Epithelial cell of prostate (primary cell): Measurements from ENCODE around the gene COL4A1.

Experiments
- DNase-seq: peaks from one replicate; pipeline ENCODE4 v3.0.0-alpha.2; 2011; ENCODE audit warnings: low read depth, low spot score
- H3K27ac ChIP-seq: fragments of 450-650 bp; 2 replicates; pipeline ENCODE4 v1.5.1; 2017; ENCODE audit warnings: mild to moderate bottlenecking

COL4A1 gene

DNA sequence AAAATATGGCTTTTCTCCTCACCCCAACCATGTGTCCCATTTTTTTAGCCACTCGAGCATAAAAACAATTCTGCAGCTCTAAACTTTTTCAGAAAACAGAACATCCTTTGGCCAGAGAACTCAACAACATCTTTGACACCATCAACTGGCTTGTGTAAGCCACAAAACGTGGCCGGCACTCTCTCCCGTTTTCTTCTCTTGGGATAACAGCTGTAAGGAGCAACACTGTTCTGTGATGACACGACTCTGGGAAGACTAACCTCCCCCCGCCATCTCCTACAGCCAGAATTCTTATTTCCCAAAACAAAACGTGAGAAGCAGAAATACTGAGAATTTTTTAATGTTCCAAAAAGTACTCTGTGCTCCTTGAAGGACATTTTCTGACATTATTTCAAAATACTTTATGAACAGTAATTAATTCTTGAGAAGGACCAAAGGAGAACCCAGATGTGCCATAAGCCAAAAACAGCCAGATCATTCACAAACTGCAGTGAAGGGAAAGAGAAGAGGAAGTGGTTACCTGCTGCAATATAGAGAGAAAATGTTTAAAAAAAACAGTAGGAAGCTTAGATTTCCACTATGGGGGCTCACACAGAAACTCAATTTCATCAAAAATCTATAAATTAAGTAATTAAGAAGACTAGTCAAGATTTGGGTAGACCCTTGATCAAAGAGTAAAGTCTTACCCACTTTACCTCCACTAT is 25.8 kb downstream of the COL4A1 start:
- no peak overlapping the region for H3K27ac ChIP-seq
- DNase-seq: no peak

- H3K27ac ChIP-seq: no peak overlapping the region
These were observed 26.6 kb downstream of the COL4A1 start for GRCh38 chr13:110280231-110280813.

GRCh38 chr13:110279684-110280083 is 27.3 kb downstream of the COL4A1 start:
- DNase-seq: no peak
- no peak overlapping the region for H3K27ac ChIP-seq

More at GRCh38 chr13:110280231-110280813, 26.6 kb downstream of the COL4A1 start:
- DNase-seq: no peak

DNA sequence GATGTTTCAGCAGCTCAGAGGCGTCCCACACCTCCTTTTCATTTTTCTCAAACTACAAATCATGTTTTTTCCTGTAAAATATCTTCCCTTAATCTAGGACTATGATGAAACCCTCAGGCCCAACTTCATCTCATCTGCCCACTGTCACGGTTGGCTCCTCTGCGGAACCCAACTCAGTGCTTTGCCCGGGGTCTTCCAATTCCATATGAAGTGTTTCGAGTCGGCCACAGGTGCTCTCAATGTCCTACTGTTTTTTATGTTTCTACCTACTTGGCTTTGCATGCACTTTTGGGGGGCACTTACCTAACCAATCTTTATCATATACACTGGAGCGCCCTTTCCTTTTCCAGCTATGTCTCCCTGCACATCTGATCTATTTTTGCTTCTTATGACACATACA is 28.1 kb downstream of the COL4A1 start:
- H3K27ac ChIP-seq: no peak overlapping the region
- no peak for DNase-seq

DNA sequence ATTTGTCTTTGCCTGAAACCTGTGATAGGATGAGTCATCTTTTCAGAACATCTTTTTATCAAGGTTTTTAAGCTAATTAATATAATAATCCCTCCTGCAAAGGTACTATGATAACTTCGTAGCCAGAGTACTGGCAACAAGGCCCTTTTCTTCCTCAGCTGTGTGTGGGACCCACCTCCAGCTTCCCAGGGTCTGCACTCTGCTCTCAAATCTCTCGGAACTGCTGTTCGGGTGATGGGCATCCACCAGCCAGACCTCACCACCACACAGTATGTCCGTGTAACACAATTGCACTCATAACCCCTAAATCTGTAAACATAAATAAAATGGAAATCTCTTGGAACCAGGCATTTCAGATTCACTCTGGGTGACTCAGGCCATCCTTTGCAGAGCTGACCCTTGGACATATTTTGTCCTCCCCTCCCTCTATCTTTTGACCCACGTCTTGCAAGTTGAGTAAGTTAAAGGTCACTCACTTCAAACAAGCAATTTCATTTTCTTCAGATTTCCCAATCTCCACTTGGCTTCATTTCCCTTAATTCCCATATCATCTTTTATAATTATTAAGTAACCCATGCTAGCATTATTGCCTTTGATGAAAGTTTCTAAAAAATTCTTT is 29.5 kb downstream of the COL4A1 start:
- DNase-seq: no peak
- H3K27ac ChIP-seq: no peak overlapping the region

DNA sequence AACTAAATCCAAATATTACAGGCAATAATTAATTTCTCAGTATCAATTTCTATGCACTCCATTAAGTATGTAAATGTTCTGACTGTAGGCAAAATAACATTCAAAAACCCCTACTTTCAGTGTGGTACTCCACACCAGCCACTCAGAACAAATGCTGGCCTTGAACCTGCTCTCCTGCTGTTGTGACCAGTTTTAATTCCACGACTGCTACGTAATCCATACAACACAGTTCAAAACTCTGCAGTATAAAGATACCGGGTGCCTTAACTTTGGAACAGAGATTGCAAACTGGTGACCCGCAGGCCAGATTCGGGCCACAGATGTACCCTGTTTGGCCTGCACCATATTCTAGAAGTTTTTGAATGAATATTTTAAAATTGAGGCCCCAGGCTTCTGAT is 30.4 kb downstream of the COL4A1 start:
- no peak for DNase-seq
- H3K27ac ChIP-seq: no peak overlapping the region

- H3K27ac ChIP-seq: no peak overlapping the region
- no peak for DNase-seq
These were observed 30.9 kb downstream of the COL4A1 start for GRCh38 chr13:110275931-110276552.

- DNase-seq: no peak
- no peak overlapping the region for H3K27ac ChIP-seq
These were observed 32.3 kb downstream of the COL4A1 start for GRCh38 chr13:110274687-110275086.

- DNase-seq: no peak
- H3K27ac ChIP-seq: no peak overlapping the region
These were observed 33.7 kb downstream of the COL4A1 start for GRCh38 chr13:110273254-110273653.

- no peak overlapping the region for H3K27ac ChIP-seq
- no peak for DNase-seq
These were observed 34.3 kb downstream of the COL4A1 start for GRCh38 chr13:110272651-110273050.

- DNase-seq: no peak
- H3K27ac ChIP-seq: no peak overlapping the region
These were observed 34.7 kb downstream of the COL4A1 start for GRCh38 chr13:110272227-110272626.

- no peak overlapping the region for H3K27ac ChIP-seq
- no peak for DNase-seq
These were observed 35.6 kb downstream of the COL4A1 start for GRCh38 chr13:110271313-110271712.

DNA sequence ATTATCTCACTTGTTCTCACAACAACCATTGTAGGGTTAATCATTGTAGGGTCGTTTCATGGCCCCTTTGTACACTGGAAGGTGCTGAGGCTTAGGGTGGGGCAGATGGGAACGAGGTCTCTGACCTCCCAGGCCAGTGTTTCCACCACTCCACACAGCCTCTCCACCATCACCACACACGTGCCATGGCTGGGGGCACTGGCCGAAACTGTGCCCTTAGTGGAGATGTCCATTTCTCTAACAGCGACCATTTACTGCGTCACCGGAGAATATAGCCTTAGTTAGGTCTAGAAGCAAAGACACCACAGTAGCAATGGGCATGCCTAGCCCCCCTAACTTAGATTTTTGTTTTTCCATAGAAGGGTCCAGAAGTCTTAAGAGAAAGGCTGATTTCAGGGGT is 36.5 kb downstream of the COL4A1 start:
- H3K27ac ChIP-seq: no peak overlapping the region
- no peak for DNase-seq

- DNase-seq: no peak
- H3K27ac ChIP-seq: no peak overlapping the region
These were observed 37.3 kb downstream of the COL4A1 start for GRCh38 chr13:110269509-110270185.

DNA sequence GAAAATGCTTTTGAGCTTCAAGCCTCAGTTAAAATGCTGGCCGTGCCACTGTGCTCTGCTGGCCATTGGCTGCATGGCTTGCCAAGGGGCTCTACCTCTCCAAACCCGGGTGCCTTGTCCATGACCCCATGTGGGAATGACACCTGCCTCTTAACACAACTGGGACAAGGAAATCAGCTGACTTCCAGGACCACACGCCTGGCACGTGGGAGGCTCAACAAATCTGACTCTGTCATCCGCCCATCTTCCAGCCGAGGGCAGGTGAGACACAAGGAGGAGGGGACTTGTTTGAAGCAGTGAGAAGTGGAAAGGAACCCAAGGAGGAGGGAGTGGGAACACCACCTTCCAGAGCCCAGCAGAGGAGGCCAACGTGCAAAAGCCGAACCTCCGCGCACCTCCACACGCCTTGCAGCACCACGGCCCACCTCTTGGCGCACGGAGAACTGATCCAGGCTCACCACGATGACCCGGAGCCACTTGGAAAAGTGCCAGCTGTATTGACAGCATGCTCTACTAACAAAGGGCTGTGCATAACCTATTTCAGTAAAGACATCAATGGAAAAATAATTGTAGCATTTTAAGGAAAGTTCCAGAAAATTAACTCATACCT is 38.3 kb downstream of the COL4A1 start:
- no peak for DNase-seq
- H3K27ac ChIP-seq: no peak overlapping the region

DNA sequence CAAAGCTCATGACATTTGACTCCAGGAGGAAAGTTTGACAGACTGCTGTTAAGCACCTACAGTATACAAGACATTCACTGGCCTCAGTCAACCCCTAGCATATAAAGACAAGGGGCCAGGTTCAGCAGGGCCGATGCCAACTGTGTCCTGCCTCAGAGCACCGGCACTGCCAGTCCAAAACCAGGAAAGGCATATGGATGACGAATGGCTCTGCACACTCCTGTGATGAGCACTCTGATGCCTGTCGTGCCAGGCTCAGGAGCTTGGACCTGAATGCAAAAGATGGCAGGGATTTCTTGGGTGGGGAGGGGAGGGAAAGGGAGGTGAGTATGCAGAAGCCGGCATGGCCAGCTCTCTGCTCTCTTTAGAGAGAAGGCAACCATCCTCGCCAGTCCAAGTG is 38.9 kb downstream of the COL4A1 start:
- H3K27ac ChIP-seq: no peak overlapping the region
- no peak for DNase-seq

DNA sequence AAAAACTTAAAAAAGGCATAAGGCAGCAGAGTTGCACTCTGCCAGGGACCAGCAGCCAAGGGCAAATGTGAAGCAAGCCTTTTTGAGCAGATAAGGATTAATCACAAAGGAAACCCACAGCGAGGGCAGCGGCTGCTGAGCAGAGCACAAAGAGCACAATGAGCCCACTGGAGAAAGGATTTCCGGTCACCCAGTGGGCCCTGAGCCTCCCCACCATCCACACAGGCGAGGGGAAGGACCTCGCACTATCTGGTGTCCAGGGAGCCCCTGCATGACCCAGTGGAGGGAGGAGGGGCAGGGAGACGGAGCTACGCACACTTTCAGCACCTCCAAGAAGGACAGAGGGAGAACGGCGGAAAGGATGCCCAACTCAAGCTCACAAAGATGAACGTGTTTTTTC is 40.0 kb downstream of the COL4A1 start:
- H3K27ac ChIP-seq: no peak overlapping the region

GRCh38 chr13:110266431-110266809 is 40.5 kb downstream of the COL4A1 start:
- DNase-seq: no peak
- no peak overlapping the region for H3K27ac ChIP-seq

More for the DNA sequence above, 40.0 kb downstream of the COL4A1 start:
- no peak for DNase-seq

DNA sequence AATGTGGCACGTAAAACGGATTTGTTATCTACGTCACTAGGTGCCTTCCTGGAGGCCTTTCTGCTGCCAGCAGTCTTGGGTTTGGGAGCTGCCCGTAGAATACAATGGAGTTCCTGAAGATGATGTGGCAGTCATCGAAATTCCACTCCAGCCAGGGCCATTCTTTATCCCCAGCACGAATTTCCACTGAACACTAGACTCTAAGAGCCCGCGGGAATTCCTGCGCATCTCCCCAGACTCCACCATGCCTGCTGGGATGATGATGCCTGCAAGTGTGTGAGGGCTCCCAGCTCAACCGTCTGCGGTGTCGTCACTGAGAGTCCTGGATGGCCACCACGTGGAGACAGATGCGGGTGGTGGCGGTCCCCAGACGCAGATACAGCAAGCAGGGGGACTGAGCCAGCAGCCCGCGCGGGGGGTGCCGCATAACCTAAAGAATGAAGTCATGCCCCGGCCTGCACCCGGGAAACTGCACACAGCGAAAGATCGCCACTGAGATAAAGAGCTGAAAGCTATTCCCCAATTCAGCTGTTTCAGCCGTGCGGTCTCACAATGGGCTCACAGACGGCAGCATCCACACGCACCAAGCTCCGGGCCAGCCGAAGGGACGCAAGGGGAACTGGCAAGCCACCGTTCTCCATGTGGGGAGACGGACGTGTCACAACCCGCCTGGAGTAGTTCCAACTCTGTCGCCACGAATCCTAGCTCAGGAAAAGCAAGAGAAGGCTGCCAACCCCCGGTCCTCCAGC is 41.1 kb downstream of the COL4A1 start:
- H3K27ac ChIP-seq: no peak overlapping the region
- DNase-seq: no peak

DNA sequence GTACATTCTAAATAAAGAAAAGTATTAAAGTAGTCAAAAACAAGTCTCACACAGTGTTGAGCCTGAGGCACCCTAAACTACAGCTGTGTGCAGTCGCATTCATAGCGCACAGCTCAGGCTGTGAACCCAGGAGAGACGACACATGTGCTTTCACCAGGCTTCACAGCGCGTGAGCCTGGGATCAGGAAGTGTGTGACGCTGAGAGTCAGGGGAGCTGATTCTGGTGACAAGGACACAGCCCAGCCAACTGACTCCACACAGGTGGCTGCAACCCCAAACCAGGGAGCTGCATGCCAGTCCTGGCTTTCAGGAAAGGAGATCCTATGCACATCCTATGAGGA is 41.6 kb downstream of the COL4A1 start:
- no peak overlapping the region for H3K27ac ChIP-seq

More for the DNA sequence above, 41.6 kb downstream of the COL4A1 start:
- DNase-seq: no peak
